NCI-H2107 (cell line): Measurements from ENCODE around the gene MFNG.

Experiments used
- DNase-seq: peaks from one replicate; lab custom pipeline; 2025; lab: John Stamatoyannopoulos, UW

Gene MFNG

GRCh38 chr22:37511395-37512104, 25.4 kb upstream of the MFNG start:
- DNase-seq: no peak

DNA sequence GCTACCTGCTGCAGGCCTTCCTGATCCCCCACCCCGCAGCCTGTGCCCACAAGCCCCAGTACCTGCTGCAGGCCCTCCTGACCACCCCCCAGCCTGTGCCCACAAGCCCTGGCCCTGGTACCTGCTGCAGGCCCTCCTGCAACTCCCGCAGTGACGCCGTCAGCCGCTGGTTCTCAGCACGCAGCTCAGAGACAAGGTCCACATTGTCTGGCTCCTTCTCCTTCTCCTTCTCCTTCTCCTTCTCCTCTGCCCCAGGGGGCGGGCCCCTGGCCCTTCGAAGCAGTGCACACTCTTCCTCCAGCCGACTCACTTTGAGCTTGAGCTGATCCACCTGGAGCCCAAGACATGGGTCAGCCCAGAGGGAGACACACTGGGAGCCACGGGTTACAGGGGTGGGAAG, 23.9 kb upstream of the MFNG start:
- no peak for DNase-seq

DNA sequence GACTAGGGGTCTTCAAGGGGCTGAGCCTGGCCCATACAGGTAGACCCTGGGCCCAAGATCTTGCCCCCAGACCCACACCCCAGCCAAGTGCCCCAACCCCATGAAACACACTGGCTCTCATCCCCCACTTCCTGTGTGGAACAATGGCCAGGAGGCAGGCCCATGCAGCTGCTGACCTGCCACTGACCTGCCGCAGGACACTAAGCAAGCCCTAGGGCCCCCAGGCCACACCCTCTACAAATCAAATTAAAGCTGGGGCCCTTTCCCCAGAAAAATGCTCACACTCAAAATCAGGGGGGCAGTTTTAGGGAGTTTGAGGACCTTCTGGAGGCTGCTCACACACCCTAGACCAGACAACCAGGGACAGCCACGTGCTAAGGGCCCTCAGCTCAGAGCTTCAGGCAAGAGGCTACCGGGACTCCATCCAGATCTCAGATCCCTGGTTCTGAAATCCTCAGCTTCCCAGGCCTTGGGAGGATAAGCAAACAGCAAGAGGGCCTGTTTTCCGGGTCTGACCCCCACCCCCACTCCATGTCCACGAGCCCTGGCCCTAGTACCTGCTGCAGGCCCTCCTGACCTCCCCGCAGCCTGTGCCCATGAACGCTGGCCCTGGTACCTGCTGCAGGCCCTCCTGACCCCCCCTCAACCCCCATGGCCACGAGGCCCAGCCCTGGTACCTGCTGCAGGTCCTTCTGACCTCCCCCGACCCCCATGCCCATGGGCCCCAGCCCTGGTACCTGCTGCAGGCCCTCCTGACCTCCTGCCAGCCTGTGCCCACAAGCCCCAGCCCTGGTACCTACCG, 23.1 kb upstream of the MFNG start:
- no peak for DNase-seq

DNA sequence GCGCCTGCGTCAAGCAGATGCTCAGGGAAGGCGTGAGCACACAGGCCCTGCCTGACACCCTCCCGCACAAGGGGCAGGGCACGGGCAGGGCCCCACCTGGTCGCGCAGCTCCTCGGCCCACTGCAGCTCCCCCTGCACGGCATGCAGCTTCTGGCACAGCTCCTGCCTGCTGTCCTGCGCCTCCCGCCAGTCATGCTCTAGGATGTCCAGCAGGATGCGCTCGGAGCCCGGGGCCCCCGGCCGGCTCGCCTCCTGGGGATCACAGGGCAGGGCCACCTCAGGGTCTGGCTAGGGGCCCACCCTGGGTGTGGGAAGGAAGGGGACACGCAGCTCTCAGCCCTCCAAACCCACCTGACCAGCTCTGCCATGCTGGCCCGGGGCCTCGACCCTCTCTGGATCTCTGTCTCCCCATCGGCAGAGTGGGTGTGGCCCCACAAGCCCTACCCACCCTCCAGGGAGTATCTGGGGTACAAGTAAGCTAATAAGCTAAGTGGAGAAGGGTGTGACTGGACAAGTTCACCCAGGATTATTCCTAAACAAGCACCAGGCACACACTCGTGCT, 22.3 kb upstream of the MFNG start:
- DNase-seq: no peak

GRCh38 chr22:37507731-37508130, 21.5 kb upstream of the MFNG start:
- DNase-seq: no peak

GRCh38 chr22:37505989-37506388, 19.8 kb upstream of the MFNG start:
- DNase-seq: no peak

GRCh38 chr22:37505565-37505964, 19.4 kb upstream of the MFNG start:
- DNase-seq: no peak

GRCh38 chr22:37504964-37505363, 18.8 kb upstream of the MFNG start:
- DNase-seq: no peak

- no peak for DNase-seq
Observed at GRCh38 chr22:37503850-37504249, 17.7 kb upstream of the MFNG start.

- no peak for DNase-seq
Observed at GRCh38 chr22:37503183-37503683, 17.0 kb upstream of the MFNG start.

DNA sequence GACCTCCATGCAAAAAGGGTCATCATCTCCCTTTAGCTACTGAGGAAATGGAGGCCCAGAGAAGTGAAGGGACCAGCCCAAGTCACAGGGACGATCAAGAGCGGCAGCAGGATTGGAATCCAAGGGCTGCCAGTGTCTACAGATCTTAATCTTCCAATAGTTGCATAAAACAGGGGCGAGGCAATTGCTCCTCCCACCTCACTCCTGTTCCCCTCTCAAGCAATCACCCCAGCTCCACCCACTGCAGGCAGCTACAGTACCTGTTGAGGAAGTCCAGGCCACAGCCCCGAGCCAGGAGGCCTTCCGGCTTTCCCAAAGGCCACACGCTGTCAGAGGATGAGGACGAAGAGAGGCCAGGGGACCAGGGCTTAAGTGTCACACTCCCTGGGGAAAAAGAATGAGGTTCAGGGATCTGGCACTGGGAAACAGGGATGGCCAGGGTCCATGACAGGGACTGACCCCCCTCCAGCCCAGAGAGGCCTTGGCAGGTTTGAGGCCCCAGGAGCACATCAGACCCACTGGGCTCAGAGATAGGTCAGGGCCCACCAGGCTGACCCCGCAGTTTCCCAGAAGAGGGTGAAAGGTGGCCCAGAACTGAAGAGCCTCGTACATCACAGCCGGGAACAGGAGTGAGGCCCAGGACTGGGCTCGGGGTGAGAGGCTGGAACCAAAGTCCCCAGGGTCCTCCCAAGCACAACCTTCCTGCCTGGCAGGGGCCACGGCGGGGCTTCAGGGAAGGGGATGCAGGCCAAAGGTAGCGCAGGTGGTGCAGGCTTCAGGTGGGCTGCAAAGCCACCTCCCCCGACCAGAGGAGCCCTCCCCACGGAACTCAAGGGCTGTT, 16.4 kb upstream of the MFNG start:
- no peak for DNase-seq

- no peak for DNase-seq
Observed at GRCh38 chr22:37501610-37502341, 15.6 kb upstream of the MFNG start.

- DNase-seq: no peak
Observed at GRCh38 chr22:37500745-37501609, 14.8 kb upstream of the MFNG start.

DNA sequence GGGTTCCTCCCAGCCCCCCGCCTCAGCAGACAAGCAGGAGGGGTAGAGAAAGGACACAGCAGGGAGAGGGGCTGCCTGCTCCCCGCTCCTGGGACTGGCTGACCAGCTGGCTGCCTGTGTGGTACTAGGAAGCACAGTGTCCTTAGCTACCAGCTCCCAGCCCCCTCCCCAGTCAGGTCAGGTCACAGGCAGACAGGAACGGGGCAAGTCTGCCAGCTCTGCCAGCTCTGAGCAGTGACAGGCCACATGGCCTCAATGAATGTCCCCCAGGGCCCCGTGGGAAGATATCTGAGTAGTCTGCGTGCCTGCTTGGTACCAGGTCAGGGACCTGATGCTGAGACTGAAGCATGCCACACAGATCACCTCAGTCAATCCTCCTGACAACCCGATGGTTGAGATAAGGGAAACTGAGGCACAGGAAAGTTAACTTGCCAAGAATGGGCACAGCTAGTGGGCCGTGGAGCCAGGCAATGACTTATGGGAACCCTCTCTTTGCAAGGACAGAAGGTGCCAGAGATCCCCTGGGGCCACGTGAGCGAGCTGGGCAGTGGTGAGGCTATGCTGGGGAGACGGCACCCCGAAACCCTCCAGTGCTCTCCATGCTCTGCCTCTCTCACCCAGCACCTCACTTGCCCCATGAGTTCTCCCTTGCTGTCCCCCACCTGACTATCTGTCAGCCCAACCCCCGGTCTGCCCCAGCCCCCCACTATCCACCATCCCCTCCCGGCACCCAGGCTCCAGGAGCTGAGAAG, 13.8 kb upstream of the MFNG start:
- no peak for DNase-seq

DNA sequence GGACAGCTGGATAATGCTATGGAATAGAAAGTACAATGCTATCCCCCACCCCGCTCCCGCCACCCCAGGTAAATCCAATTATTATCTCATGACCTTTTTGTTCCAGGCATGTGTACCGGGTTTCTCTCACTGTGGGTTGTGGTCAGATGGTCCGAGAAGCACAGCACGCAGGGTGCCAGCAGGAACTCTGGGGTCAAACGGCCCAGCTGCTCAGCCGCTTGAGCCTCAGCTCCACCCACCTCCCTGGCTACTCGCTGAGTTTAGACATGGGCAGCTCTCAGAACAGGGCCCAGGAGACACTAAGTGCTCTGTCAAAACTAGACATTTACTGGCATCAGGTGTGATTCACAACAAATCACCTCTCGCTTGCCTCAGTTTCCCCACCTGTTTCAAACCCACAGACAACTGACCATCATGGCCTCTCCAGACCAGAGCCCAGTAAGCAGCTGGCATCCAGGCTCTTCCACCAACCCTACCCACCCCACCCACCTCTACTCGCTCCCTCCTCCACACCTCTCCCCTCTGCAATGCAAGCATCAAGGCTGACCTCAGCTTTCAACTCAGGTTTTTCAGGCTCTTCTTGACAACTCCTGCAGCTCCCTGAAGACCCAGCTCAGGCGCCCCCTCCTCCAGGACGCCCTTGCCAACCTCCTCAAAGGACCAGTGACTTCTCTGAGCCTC, 13.0 kb upstream of the MFNG start:
- DNase-seq: no peak

GRCh38 chr22:37498289-37498909, 12.2 kb upstream of the MFNG start:
- DNase-seq: no peak

DNA sequence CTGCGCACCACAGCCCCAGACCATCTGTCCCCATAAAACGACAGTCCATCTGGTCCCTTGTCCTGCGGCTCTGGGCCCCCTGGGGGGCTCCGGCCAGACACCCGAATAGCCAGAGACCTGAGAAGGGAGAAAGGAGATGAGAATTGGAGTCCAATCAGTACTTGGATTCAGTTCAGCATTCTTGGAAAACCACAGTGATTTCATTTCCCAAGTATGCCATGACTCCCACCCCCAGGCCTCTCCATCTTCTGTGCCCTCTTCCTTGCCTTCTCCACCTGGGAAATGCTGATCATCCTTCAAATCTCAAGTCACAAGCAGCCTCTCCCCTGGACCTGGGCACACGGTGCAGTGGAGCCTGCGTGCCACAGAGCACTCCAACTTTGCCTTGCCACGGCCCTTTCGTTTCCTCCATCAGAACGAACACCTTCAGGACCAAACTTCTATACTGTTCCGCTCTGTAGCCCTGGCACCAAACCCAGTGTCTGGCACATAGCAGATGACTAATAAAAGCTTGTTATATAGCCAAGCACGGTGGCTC, 10.9 kb upstream of the MFNG start:
- DNase-seq: no peak

DNA sequence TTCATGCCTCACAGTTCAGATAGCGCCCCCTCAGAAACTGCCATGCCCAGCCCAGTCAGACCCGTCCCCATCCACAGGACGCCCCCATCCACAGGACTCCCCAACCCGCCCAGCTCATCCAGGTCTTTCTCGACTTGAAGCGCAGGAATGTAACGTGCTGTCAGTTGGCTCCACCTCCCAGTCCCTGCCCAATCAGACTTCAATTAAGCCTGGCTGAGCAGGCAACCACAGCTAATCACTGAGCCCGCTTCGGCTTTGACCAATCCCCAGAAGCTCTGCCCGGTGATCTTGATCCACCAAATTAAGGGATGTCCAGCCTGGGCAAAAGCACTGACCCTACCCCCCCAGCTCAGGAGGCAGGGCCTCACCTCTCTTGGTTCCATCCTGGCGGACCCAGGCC, 10.5 kb upstream of the MFNG start:
- DNase-seq: no peak
